Measurements from ENCODE around the gene ELP4.

The ELP4 gene

DNA sequence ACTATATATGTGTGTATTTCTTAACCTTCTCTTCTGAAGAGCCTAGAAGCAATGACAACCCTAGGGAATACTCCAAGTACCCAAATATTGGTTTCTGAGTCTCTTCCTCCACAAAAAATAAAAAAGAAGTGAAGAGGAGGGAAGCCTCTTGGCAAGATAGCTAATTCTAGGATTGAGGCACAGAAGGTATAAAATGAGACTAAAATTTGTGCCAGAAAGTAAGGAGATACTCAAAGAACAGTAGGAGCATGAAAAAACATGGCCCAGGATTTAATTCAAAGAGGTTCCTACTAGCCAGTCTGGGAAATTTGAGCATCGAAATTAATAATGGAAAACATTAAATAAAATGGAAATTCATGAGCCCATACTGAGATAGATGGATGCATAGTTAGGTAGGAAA is 189.5 kb downstream of the ELP4 start:
- Histone ChIP-seq H3K27me3 (ENCODE audit: low read length) (no peaks in the 10 kb centered on the region), H3F3A (ENCODE audit: insufficient read depth) (no peaks in the 10 kb centered on the region), H4K20me1 (ENCODE audit: low read depth, low read length) (no peaks in the 10 kb centered on the region), H3K79me2 (ENCODE audit: insufficient read depth, low read length) (no peaks in the 10 kb centered on the region), H3K27ac (ENCODE audit: low read depth, low read length) (no peak overlapping the region), H3K9me2 (replicated peaks; ENCODE audit: insufficient read depth, low read length) (0 out of 2 replicates have a peak, but pooled peaks cover 3% of the 10 kb centered on the region), H3K9ac (ENCODE audit: low read length) (no peak overlapping the region), H3K4me2 (ENCODE audit: low read depth, low read length, poor library complexity, severe bottlenecking) (no peak overlapping the region), H2AFZ (ENCODE audit: low read depth, low read length, severe bottlenecking) (no peak overlapping the region), H3K9me3 (ENCODE audit: insufficient read depth, low read length) (no peaks in the 10 kb centered on the region), H3K36me3 (ENCODE audit: low read length) (no peaks in the 10 kb centered on the region), H3K4me3 (ENCODE audit: insufficient read depth, low read length, poor library complexity, severe bottlenecking) (no peak overlapping the region)
- TF ChIP-seq EZH2phosphoT487 (conservative IDR thresholded peaks at IDR 0.05; ENCODE audit: low read length) = no peak
- TF ChIP-seq, protein P1, sequence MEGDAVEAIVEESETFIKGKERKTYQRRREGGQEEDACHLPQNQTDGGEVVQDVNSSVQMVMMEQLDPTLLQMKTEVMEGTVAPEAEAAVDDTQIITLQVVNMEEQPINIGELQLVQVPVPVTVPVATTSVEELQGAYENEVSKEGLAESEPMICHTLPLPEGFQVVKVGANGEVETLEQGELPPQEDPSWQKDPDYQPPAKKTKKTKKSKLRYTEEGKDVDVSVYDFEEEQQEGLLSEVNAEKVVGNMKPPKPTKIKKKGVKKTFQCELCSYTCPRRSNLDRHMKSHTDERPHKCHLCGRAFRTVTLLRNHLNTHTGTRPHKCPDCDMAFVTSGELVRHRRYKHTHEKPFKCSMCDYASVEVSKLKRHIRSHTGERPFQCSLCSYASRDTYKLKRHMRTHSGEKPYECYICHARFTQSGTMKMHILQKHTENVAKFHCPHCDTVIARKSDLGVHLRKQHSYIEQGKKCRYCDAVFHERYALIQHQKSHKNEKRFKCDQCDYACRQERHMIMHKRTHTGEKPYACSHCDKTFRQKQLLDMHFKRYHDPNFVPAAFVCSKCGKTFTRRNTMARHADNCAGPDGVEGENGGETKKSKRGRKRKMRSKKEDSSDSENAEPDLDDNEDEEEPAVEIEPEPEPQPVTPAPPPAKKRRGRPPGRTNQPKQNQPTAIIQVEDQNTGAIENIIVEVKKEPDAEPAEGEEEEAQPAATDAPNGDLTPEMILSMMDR (IDR thresholded peaks at IDR 0.05; ENCODE audit: insufficient read depth, low read length, poor library complexity, severe bottlenecking) = no peak

DNA sequence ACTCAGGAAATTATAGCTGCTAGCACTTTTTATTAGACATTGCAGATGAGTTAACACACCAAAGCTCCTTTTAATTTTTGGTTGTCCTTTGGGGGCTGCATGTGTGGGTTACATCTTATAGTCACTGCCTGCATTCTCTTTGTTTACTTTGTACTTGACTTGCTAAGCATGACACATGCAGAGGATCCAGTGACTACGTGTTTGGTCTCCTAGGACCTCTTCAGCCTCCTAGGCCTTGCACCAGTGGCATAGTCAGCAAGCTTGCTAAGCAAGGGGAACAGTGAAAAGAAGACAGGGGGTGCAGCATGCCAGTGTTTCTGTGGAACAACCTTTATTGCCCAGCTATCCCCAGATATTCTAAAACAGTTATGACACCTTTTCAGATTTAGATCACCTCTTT is 193.4 kb downstream of the ELP4 start:
- Histone ChIP-seq H3F3A (ENCODE audit: insufficient read depth) (no peaks in the 10 kb centered on the region), H3K9me3 (ENCODE audit: insufficient read depth, low read length) (no peaks in the 10 kb centered on the region), H3K9me2 (replicated peaks; ENCODE audit: insufficient read depth, low read length) (0 out of 2 replicates have a peak, but pooled peaks cover 3% of the 10 kb centered on the region), H3K27ac (ENCODE audit: low read depth, low read length) (no peak overlapping the region), H3K27me3 (ENCODE audit: low read length) (no peaks in the 10 kb centered on the region), H2AFZ (ENCODE audit: low read depth, low read length, severe bottlenecking) (no peak overlapping the region), H4K20me1 (ENCODE audit: low read depth, low read length) (no peaks in the 10 kb centered on the region), H3K9ac (ENCODE audit: low read length) (no peak overlapping the region), H3K4me2 (ENCODE audit: low read depth, low read length, poor library complexity, severe bottlenecking) (no peak overlapping the region), H3K36me3 (ENCODE audit: low read length) (no peaks in the 10 kb centered on the region), H3K79me2 (ENCODE audit: insufficient read depth, low read length) (no peaks in the 10 kb centered on the region), H3K4me3 (ENCODE audit: insufficient read depth, low read length, poor library complexity, severe bottlenecking) (no peak overlapping the region)
- TF ChIP-seq, protein P1 (IDR thresholded peaks at IDR 0.05; ENCODE audit: insufficient read depth, low read length, poor library complexity, severe bottlenecking) = no peak
- TF ChIP-seq EZH2phosphoT487 (conservative IDR thresholded peaks at IDR 0.05; ENCODE audit: low read length) = no peak

DNA sequence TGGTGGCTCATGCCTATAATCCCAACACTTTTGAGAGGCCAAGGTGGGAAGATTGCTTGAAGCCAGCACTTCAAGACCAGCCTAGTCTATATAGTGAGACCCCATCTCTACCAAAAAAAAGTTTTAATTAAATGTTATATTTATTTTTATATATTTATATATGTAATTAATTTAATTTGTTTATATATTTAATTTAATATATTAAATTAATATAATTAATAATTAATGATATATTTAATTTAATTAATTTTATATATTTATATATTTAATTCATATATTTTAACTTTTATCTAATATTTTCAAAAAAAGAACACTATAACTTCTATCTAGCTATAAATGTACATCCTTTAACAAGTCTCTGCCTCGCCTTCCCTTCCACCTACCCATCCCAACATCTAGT is 196.8 kb downstream of the ELP4 start:
- Histone ChIP-seq H4K20me1 (ENCODE audit: low read depth, low read length) (no peaks in the 10 kb centered on the region), H3K9ac (ENCODE audit: low read length) (no peak overlapping the region), H3K9me2 (replicated peaks; ENCODE audit: insufficient read depth, low read length) (no peaks in the 10 kb centered on the region), H3K36me3 (ENCODE audit: low read length) (no peaks in the 10 kb centered on the region), H3K9me3 (ENCODE audit: insufficient read depth, low read length) (no peaks in the 10 kb centered on the region), H3K79me2 (ENCODE audit: insufficient read depth, low read length) (no peaks in the 10 kb centered on the region), H3K27ac (ENCODE audit: low read depth, low read length) (no peak overlapping the region), H2AFZ (ENCODE audit: low read depth, low read length, severe bottlenecking) (no peak overlapping the region), H3F3A (ENCODE audit: insufficient read depth) (no peaks in the 10 kb centered on the region), H3K27me3 (ENCODE audit: low read length) (no peaks in the 10 kb centered on the region), H3K4me3 (ENCODE audit: insufficient read depth, low read length, poor library complexity, severe bottlenecking) (no peak overlapping the region), H3K4me2 (ENCODE audit: low read depth, low read length, poor library complexity, severe bottlenecking) (no peak overlapping the region)
- TF ChIP-seq, protein P1 (IDR thresholded peaks at IDR 0.05; ENCODE audit: insufficient read depth, low read length, poor library complexity, severe bottlenecking) = no peak
- no peak for TF ChIP-seq EZH2phosphoT487 (conservative IDR thresholded peaks at IDR 0.05; ENCODE audit: low read length)

Data from SU-DHL-6 (cell line).